NCI-H2196 treated with DMSO at 0.1 percent for 48 hours (cell line): Measurements from ENCODE around the gene PNMA1.

Experiments
- DNase-seq: peaks from one replicate; lab custom pipeline; 2025; ENCODE audit not compliant: unreplicated experiment; lab: John Stamatoyannopoulos, UW

The PNMA1 gene

DNA sequence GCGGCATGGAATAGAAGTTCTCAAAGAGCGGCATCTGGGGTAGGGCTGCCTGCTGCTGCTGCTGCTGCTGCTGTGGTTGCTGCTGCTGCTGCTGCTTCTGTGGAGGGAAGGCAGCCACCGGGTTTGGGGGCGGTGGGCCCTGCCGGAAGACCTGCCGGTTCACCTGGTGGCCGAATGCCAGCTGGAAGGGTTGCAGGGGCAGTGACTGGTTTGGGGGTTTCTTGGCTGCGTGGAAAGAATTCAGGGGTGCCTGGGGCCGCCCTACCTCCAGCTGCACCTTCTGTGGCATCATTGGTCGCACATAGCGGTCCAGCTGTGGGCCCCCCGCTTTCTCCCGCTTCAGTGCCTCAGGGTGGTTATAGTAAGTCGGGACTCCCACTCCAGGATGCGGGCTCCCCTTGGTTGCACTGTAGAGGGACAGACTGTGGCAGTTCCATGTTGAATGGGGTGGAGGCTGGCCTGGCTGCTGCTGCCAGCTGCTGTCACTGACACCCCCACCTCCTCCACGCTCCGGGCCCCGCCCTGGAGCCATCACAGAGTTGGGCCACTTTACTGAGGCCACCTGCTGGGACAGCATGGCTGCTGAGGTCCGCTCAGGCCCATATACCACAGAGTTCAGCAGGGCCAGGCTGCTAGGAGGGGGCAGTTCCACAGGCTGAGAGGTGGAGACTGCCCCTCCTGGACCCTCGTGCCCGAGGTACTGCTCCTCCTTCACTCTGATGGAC, 25.2 kb upstream of the PNMA1 start:
- no peak for DNase-seq

DNA sequence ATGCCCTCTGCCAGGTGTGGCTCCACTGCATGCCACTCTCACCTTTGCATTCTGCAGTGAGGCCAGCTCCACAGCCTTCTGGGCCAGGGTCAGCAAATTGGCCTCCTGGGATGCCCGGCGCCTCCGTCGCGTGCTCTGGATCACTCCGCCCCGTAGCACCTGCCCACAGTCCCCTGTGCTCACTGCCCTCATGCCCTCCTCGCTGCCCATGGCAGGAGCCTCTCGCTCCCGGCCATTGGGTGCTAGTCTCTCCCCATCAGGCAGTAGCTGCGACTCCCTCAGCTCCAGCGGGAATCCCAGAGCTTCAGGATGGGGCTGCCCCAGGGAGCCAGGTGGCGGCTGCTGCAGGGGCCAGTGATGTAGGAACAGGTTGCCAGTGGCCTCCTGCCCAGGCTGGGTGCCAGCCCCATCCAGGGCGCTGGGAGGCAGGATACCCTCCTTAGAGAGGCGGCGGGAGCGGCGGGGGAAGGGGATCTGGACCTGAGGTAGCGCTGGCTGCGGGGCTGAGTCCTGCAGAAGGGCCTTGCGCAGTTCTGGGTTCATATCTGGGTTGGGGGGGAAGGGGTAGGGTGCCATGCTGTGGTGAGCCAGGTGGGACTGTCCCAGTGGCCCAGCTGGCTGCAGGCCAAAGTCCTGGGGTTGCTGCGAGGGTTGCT, 24.5 kb upstream of the PNMA1 start:
- DNase-seq = no peak

DNA sequence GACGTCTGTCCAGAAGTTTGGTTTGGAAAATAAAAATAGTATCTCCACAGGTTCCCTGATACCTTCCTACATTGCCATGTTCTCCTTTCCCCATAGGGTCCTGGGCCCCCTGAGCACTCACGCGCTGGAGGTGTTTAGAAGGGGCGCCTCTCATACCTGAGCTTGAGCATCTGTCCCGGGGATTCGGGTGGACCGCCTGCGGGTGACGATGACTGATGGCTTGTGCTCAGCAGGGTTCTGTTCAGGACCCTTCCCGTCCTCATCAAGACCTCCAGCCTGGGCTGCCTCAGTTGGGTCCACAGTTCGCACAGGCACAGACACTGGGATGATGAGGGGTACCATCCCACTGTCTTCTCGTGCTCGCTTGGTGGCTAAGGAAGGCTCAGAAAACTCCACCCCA, 22.7 kb upstream of the PNMA1 start:
- DNase-seq = no peak

DNA sequence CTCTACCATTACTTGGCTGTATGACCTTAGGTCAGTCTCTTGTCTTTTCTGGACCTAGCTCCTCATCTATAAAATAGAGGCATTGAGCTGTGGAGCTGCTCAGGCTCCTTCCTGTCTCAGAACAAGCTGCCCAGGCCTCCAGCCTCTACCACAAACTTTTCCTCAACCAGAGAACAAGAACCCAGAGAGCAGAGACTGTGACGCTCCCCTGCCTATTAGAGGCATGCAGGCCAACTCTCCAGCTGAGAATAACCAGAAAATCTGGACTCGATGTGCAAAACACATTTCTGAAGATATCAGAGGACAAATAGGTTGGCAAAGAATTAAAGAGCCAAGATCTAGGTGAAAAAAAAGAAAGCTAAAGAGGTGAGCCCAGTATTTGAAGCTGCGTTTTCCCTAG, 17.8 kb upstream of the PNMA1 start:
- no peak for DNase-seq

DNA sequence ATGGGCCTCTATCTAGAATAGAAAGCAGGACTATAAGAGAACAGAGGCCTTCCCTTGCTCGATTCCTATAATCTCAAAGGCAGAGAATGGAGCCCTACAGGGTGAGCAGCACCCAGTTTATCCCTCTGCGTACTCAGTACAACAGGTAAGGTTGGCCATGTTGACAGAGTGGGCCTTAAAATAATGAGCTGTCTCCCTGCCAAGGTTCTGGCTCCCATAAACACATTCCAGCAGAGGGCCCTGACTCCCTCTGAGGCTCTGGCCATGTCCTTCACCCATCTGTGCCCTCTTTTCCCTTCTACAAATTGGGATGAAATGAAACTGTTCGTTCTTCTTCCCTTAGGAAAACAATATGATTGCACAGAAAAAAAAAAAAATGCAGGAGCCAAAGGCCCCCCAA, 16.9 kb upstream of the PNMA1 start:
- DNase-seq = no peak

DNA sequence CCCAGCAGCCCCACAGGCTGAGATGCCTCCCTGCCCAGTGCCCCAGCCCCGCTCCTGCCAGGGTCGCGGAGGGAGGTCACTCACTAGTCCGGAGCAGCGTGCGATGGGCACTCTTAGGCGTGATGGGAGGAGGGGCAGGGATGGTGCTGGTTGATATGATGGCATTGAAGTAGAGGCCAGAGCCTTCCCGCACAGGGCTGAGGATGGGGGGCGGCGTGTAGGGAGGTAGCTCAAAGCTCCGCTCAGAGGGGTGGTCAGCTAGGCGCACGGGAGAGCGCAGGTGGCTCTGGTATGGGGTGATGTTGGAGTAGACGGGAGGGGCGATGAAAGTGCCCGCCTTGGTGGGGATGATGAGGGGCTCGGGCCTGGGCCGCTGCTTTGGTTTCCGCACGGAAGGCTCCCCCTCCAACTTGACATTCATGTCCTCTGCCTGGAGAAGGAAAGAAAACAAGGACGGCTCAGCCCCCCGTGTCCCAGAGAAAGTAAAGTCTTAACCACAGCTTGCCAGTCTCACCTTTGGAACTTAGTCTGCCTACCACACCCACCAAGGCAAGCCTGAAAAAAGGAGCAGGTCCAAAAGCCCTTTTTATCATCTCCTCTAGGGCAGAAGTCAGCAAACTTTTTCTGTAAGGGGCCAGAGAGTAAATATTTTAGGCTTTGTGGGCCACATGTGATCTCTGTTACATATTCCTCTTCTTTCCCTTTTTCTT, 15.5 kb upstream of the PNMA1 start:
- DNase-seq = no peak

DNA sequence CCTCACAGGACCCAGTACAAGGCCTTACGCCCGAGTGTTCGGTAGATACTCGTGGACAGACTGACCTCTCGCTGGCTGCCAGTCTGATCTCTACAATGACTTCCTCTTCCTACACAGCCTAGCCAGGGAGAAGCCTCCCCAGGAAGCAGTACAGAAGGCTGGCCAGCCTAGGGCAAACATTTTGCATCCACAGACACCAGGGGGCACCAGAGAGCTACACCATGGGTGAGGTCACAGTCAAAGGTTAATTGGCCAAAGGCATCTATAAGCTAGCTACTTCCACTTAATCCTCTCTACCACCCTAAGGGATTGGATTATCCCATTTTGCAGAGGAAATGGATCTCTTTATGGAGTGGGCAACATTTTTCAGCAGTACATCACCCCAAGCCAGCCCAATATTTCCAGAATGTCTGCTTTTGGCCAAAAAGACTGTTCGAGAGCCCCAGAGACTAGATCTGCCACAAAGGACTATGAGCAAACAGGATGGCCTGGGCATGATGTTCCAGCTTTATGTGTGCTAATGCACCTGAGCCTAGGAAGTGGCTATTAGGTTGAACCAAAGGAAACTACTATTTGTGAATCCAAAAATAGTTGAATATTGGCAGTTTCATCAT, 14.6 kb upstream of the PNMA1 start:
- peak; percentile 66 for DNase-seq

DNA sequence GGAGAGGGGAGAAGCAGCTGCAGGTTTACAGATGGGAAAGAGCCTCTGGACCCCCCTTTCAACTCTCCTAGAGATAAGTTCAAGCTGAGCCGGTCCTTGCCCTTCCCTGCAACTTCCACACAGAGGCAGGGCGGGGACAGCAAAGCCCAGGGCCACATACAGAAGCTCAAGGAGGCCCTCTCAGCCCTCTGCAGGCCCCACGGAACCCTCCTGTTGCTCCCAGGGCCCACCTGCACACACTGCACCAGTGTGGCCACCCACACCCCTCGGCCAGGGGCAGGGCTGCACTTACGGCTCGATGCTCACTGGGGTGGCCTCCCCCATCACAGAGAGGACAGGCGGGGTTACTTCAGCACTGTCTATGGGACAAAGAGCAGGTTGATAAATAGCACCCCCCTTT, 13.0 kb upstream of the PNMA1 start:
- DNase-seq = no peak

DNA sequence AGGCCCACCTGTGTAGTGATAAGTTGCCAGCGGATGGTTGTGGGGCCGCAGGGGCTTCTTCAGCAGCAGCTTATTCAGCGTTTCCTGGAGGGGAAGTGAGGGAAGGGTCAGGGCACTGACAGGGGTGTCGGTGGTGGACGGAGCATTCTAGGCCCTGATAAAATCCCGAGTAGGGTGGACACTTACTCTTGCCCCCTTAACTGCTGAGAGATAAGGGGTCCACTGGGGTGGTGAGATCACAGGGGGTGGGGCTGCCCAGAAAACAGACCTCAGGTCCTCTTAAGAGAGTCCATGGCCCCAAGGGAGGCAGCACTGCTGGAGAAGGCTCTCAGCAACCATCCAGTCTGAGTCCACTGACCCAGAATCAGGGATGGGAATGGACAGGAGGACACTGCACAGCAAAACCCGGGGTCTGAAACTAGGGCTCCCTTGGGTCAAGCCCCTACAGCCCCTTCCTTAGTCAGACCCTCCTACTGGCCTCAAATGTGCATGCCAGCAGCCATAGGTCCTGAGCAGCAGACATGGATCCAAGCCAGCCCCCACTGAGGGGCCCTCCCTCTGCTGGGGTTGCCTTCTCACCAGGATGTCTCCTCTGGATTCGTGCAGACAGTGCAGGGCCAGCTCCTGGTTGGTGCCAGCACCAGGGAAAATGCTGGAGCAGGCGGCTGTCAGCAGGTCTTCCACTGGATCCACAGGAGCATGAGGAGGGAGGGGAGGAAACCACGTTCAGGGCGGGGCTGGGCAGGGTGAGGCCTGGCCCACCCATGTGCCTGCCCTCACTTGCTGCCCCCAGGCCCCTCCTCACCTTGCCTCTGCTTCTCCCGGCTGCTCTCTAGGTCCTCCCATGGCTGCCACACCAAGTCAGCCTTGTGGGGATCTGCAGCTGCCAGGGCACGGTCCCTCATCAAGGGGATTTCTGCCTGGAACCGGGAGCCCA, 12.1 kb upstream of the PNMA1 start:
- no peak for DNase-seq

DNA sequence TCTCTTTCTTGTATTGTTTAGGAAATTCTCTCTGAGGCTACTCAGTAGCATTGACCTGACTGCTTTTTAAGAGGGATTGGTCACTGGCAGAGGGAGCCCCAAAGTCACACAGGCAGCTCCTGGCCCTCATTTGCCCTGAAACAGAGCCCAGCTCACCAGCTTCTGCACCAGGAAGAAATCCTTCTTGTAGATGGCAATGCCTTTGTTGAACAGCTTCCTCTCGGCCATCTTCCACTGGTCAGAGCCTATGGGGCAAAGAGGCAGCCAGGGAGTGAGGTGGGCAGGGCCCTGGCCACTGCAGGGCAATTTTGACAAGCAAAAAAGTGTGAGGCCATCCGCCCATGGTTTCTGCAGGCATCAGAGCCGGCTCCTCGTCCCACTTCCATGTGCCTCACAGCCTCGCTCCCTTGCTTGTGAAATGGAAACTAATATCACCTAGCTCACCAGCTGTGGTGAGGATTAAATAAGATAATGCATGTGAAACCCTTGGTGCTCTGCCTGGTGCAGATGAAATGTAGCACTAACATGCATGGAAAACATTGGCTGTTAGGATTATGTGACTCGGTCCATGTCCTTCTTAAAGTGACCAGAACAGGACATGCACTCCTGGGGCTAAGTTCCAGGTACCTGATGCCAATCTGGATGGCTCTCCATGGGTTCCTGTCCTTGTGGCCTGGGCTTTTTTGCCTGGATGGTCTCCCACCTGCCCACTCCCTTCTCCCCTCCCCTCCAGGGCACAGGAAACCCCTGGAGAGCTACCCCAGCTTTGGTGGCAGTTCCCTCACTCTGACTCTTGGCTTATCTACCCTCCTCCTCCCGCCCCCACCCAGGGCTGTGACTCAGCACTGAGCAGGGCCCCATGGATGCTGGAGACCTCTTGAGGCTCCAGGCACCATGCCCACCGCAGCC, 11.2 kb upstream of the PNMA1 start:
- no peak for DNase-seq

DNA sequence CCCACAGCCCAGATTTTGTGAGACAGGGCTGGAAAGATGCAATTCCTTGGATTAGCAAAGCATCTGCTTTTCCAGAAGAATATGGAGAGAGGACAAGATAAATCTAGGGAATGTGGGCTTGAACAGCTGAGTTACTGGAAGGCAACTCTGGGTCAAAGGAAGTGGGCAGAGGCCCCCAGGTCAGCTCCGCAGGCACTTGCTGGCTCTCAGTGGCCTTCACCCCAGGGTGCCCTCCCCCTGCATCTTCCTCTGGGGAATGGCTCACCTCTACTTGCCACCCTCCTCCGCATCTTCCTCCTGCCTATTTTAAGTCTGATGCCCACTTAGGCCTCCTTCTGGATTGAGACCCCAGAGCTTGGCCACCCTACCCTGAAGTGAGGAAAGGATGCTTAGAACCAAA, 10.5 kb upstream of the PNMA1 start:
- DNase-seq = no peak

DNA sequence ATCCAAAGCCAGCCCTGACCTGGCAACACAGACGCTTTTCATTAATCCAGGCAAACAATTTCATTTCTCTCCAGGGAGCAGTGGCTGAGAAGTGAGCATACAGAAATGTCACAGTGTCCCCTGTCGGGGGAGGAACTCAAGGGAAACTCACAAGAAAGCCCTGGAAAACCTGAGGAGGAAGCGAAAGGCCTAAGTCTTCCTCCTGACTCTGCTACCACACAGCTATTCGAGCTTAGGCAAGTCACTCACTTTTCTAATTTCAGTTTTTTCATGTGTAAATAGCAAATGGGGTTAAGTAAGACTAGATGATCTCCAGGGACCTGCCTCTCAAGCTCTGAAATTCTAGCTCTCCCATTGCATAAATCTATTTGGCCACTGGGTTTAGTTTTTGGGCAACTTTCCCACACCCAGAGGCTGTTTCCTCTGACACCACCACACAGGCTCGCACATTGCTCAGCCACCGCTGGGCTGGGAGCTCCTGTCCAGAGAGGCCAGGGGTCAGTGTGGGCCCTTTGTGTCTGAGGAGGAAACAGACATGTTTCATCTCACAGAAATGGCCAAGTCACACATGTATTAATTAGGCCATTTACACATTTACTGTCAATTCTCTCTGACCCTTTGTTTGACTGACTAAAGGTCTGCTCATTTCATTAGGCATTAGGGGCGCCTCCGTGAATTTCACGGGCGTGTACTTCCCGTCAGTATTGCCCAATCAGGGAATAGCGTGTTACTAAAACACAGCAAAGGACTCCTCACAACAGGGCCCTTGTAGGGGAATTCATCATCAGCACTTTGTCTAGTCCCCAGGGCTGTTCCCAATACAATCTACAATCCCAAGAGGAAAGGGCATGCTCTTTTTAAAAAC, 9.8 kb upstream of the PNMA1 start:
- no peak for DNase-seq

DNA sequence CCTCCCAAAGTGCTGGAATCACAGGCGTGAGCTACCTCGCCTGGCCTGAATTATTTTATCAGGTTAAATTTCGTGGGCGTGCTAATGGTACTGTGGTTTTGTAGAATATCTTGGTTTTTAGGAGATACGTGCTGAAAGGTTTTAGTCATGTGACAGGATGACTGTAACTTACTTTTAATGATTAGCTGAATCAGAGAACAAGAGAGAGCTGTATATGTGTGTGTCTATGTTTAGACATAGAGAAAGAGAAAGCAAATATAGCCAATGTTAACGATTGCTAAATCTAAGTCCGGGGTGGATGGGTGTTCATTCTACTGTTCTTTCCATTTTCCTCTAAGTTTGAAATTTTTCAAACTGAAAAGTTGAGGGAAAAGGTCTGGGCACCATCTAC, 9.2 kb upstream of the PNMA1 start:
- DNase-seq = no peak

DNA sequence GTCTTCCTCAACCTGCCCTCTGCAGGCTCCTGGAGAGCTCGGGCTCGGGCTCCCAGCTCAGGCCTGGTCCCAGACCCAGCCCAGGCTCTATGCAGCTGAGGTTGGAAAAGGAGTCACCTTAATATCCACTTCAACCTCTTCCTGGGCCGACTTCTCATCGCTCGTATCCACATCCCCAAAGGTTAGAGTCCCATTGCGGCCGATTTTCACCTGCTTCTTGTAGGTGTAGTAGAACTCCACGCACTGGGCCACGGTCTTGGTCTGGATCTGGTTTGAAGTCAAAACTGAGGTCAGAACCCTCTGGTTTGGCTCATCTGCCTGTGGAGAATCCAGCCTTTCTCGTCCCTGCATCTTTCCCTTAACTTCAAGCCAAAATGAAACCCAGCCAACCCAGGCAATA, 8.4 kb upstream of the PNMA1 start:
- DNase-seq = no peak

DNA sequence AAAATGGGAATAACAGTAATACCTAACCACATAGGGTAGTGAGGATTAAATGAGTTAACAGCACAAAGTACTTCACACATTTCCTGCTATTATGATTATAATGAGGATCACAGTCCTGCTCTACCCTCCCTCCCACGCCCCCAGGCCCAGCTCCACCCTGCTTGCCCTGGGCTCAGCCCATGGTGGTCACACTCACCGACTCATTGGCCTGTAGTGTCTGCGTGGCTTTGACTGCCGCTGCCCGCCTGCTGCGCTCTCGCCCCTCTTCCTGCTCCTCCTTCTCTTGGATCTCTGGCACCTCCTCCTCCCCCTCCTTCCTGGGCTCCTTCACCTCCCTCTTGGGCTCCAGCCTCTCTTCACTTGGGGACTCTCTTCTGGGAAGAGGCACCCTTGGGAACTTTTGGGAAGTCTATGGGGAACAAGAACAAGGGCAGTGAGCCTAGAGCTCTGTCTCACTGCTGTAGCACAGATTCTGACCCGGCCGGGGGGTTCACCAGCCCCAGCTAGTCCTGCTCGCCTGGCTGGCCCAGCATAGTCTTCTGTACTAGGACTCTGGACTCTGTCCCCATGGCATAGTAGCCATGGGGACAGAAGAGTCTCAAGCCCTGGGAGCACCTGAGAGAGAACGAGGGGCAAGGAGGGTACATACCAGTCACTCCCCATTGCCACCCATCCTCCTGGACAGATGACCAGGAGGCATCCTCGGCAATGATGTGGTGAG, 7.1 kb upstream of the PNMA1 start:
- DNase-seq = no peak

DNA sequence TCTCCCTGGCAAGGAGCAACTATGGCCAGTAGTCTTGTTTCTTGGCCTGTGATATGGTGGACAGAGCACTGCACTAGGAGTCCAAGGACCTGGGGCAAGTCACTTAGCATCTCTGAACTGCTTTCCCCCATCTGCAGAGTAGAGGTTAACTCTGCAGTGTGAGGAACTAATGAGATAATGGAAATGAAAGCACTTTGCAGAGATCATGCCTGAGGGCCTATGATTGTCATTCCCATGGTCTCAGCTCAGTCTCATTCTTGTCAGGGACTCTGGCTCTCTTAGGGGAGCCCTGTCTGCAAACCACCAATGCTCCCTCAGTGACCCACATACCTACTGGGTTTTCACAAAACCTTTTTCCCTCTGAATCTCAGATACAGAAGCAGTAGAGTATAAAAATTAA, 6.5 kb upstream of the PNMA1 start:
- no peak for DNase-seq

DNA sequence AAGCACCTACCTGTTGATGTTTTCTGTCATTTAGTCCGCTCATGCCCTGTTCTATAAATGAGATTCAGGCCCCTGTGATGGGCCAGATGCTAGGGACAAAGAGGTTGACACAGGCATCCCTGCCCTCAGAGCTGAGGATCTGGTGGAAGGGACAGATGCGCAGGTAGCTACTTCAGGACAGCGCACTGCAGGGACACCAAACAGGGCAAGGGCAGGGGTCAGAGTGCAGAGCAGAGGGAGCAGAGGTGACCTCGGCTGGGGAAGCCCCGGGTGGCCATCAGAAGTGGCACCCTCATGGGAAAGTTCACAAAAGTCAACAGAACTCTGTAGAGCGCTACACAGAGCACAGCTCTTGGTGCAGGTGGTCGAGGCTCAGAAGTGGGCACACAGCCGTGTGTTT, 5.6 kb upstream of the PNMA1 start:
- DNase-seq = no peak

DNA sequence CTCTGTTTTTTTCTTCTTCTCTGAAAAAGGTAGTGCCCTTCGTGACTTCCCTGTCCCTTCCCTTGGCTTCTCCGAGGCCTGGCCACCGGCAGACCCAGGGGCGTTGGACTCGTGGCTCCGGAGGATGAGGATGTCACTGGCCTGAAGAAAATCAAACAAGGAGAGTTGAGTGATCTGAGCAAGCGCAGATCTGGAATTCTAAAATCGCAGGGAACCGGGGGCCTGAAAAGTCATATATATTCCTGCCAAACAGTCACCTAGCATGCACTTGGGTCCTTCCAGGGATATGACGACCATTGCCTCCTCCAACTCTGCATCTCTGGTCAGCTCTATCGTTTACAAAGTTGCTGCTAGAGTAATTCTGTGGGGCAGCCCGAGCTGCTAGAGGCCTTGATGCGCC, 5.2 kb upstream of the PNMA1 start:
- DNase-seq = no peak
